Subcutaneous adipose tissue (tissue), 4 donors: Measurements from ENCODE around the gene CDK7. TPM values are rescaled to one million over a fixed set of nuclear protein-coding genes. Genes with fewer than 3 reads are reported as not detected.

Experiments used
- total RNA-seq, 4 donors: library from RNA; depleted of rRNA; stranded (reverse); fragments of >200 nt; gene quantifications; one replicate each; pipeline ENCODE4 v1.1.0, GENCODE V29; 2016
- TF ChIP-seq, protein P1 (sequence below): fragments of 450-650 bp; IDR thresholded peaks from one replicate; pipeline ENCODE4 v1.5.1; 2016; ENCODE audit warnings: low read depth, mild to moderate bottlenecking, control low read depth, antibody characterized with exemption, moderate library complexity

CDK7 gene
- total RNA-seq, 4 donors from 2014 or later = 7.3 to 18.5 (median 16.0) TPM

DNA sequence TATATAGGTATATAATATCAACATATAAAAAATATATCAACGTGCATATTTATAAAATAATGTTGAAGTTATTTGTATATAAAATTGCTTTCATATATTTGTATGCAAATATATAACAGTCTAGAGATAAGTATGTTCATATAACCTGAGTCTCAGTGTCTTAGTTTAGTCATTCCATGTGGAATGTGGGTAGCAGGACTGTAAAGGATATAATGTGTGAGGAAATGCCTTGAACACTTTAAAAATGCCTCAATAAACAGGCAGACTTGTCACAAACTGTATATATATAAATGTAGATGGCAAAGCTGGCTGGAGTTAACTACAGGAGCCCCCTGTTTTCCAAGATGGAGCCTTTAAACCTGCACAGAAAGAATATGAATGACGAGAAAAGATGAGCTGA is 49.5 kb downstream of the CDK7 start:
- TF ChIP-seq, protein P1, sequence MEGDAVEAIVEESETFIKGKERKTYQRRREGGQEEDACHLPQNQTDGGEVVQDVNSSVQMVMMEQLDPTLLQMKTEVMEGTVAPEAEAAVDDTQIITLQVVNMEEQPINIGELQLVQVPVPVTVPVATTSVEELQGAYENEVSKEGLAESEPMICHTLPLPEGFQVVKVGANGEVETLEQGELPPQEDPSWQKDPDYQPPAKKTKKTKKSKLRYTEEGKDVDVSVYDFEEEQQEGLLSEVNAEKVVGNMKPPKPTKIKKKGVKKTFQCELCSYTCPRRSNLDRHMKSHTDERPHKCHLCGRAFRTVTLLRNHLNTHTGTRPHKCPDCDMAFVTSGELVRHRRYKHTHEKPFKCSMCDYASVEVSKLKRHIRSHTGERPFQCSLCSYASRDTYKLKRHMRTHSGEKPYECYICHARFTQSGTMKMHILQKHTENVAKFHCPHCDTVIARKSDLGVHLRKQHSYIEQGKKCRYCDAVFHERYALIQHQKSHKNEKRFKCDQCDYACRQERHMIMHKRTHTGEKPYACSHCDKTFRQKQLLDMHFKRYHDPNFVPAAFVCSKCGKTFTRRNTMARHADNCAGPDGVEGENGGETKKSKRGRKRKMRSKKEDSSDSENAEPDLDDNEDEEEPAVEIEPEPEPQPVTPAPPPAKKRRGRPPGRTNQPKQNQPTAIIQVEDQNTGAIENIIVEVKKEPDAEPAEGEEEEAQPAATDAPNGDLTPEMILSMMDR = no peak

DNA sequence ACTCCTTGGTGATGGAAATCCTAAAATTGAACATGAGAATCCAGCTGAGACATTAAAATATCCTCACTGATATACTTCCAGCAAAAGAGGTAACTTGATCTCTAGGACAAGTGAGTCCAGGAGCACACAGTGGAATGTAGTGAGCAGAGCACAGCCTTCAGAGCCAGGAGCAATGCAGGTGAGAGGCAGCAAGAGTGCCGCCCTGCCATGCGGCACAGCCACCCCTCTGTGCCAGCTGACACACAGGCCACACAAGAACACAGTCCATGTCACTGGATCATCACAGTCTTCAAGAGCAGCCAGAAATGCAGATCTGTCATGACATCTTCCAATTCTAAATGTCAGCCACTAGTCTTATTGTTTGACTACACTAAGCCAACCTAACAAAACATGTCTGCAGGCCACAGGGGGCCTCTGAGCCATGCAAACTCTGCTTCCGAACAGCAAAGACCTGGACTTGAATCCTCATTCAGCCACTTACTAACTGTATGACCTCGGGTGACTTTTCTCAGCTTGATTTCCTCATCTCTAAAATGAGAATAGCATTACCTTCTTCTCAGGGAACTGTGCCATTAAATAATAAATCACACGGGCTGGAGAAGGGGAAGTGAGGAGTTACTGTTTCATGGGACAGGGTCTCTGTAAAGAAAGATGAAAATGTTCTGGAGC is 50.9 kb downstream of the CDK7 start:
- TF ChIP-seq, protein P1 = no peak

DNA sequence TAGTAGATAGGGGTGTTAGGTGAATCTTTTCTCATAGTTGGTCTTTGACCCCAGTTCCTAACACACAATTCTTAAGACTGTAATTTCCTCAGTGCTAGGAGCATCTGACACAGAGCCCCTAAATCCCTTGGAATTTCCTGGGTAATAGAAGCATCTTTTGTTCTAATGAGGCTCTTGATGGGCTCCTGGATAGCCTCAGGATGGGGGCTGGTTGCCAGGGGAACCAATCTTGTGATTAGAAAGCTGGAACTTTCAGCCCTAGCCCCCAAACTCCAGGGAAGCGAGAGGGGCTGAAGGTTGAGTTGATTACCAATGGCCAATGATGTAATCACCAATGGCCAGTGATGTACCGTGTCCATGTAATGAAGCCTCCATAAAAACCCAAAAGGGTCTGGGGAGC is 53.4 kb downstream of the CDK7 start:
- TF ChIP-seq, protein P1 = no peak

DNA sequence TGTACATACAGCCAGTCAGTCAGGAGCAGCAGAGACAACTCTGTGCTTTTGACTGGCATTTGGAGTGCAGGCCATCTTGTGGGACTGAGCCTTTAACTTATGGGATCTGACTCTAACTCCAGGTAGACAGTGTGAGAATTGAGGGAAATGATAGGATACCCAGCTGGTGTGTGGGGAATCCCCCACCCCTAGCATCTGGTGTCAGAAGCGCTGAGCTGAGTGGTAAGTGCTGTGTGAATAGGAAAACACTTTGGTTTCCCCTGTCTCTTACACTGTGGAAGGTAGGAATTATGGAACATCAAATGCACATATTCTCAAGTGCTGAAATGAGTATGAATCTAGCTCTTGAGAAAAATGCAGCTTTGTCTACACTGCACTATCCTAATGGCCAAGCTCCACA is 54.0 kb downstream of the CDK7 start:
- TF ChIP-seq, protein P1 = no peak

DNA sequence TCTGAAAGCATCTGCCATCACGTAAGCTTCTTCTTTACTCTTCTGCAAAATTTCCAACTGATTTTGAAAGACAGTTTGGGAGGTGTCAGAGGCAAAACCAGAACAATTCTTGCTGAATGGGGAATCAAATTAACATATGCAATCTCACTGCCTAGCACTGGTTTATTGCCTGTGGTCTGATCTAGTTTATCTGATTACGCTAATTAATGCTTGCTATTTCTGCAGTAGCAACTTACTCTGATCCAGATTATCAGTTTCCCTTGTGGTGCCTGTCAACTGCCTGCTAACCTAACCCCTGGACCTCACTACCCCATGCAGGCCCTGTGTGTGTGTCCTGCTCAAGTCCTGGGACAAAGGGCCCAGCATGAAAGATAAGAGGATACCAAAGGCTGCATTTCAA is 57.6 kb downstream of the CDK7 start:
- TF ChIP-seq, protein P1 = no peak

DNA sequence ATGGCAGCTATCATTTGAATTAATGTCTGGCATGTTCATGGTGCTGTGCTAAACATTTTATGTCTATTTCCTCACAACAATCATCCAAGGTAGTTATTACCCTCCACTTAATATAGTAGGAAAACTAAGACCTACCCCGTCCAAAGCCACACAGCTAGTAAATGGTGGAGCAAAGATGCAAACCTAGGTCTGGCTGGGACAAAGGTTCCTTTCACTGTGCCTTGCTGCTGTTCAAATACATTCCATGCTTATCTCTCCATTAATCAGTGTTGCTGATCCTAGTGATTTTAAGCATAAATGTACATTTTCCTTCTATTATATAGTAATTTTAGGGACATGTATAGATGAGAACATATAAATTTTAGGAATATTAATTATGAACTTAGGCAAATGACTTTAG is 59.2 kb downstream of the CDK7 start:
- TF ChIP-seq, protein P1 = no peak

DNA sequence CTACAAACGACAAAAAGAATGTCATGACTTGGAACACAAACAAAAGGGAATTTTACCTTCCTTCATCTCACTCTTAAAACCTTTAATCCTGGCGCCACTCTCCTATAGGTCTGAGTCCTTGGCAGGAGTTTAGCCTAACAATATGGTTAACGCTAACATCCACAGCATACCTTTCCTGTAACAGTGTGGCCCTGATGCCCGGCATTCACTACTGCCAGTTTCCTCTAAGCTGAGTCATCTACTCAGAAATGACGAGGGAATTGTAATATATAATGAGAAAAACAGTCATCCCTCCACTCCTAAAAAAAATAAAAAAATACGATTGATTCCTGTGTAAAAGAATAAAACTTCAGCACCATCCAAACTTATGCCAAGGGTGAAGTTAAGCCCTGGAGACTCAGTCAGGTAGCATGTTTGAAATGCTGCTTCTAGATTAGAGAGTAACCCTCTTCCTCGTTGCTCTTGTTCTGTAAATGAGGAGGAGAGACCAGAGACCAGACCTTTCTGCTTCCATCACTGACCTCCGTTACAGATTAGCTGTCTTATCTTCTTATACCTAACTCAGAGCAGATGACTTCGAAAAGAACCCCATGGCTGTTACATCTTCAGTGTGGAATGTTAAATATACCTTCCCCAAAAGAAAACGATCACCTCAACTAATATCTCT is 60.5 kb downstream of the CDK7 start:
- TF ChIP-seq, protein P1 = no peak
